ENCODE measurements around the gene PEX16. TPM values are rescaled to one million over a fixed set of nuclear protein-coding genes. Genes with fewer than 3 reads are reported as not detected.
"Not testable (repeated sequence)": the region's sequence is repeated elsewhere in the genome, so short reads cannot be mapped to it uniquely, and the experiment has no call there.

Gene PEX16
- total RNA-seq, 4 donors from 2014 or later = 31.3 to 111 (median 51.9) TPM

GRCh38 chr11:45900175-45900800, 17.4 kb downstream of the PEX16 start:
- TF ChIP-seq POLR2AphosphoS5 (IDR thresholded peaks at IDR 0.05) = peak in 1 of 3 donors; percentile 33
- H3K36me3 ChIP-seq; intact Hi-C loops (cut with DNase I; ENCODE audit: low total_unique reads); DNase-seq; in situ Hi-C loops (cut with MboI; ENCODE audit: low pct_ligation_motif_present in 1 of 4, low pct_unique_long_range_greater_than_20kb in 1 of 4, low sequenced_read_pairs in 3 of 4); H3K9me3 ChIP-seq: not testable (repeated sequence)
- WGBS, 2 donors (ENCODE audit: low coverage in 1 of 2) = 19% methylated on average over 16 of the region's 59 CpGs; no CpG with 5 or more reads in 1 of the 2 donors
- Histone ChIP-seq H3K4me1 (peaks cover 3 to 18% (median 15%) of the 10 kb centered on the region in 4 donors), H3K4me3 (peak overlapping the region; percentile 27 to 58 (median 46)), H3K27ac (peak overlapping the region in 3 of 4 donors; percentile 13 to 53 (median 52)), H3K27me3 (peaks cover 50% of the 10 kb centered on the region)

- DNase-seq = peak; percentile 75
- H3K27ac ChIP-seq = peak overlapping the region; percentile 8 to 54 (median 46)
- in situ Hi-C loops (cut with MboI; ENCODE audit: low pct_ligation_motif_present in 1 of 4, low pct_unique_long_range_greater_than_20kb in 1 of 4, low sequenced_read_pairs in 3 of 4) = no loop called here
- H3K27me3 ChIP-seq = peaks cover 50% of the 10 kb centered on the region
- intact Hi-C loops (cut with DNase I; ENCODE audit: low total_unique reads) = no loop called here
- TF ChIP-seq POLR2AphosphoS5 (IDR thresholded peaks at IDR 0.05) = no peak
- TF ChIP-seq EP300 (IDR thresholded peaks at IDR 0.05; ENCODE audit: low read depth) = no peak
- no peak for TF ChIP-seq CTCF (IDR thresholded peaks at IDR 0.05)
- TF ChIP-seq POLR2A (IDR thresholded peaks at IDR 0.05) = no peak
- WGBS, 2 donors (ENCODE audit: low coverage in 1 of 2) = 0 to 2% methylated on average over 4 to 18 of the region's 62 CpGs
- no peaks in the 10 kb centered on the region for H3K36me3 ChIP-seq
- peaks cover 3 to 18% (median 15%) of the 10 kb centered on the region in 4 donors for H3K4me1 ChIP-seq
- H3K9me3 ChIP-seq = no peaks in the 10 kb centered on the region
- peak overlapping the region; percentile 38 to 58 (median 46) for H3K4me3 ChIP-seq
Measured at GRCh38 chr11:45899448-45900174, 18.1 kb downstream of the PEX16 start.

- WGBS, 2 donors (ENCODE audit: low coverage in 1 of 2) = 16% methylated on average over 3 of the region's 3 CpGs; no CpG with 5 or more reads in 1 of the 2 donors
Measured at GRCh38 chr11:45899086-45899447, 18.6 kb downstream of the PEX16 start.

GRCh38 chr11:45897556-45897955, 20.1 kb downstream of the PEX16 start:
- no peak overlapping the region for H3K27ac ChIP-seq
- H3K9me3 ChIP-seq = no peaks in the 10 kb centered on the region
- no peak for DNase-seq
- H3K36me3 ChIP-seq = no peaks in the 10 kb centered on the region
- WGBS, 2 donors (ENCODE audit: low coverage in 1 of 2) = 84% methylated on average over 6 of the region's 6 CpGs; no CpG with 5 or more reads in 1 of the 2 donors
- TF ChIP-seq POLR2AphosphoS5 (IDR thresholded peaks at IDR 0.05) (no peak), EP300 (IDR thresholded peaks at IDR 0.05; ENCODE audit: low read depth) (no peak), POLR2A (IDR thresholded peaks at IDR 0.05) (no peak), CTCF (IDR thresholded peaks at IDR 0.05) (no peak)
- in situ Hi-C loops (cut with MboI; ENCODE audit: low pct_ligation_motif_present in 1 of 4, low pct_unique_long_range_greater_than_20kb in 1 of 4, low sequenced_read_pairs in 3 of 4) (no loop called here), intact Hi-C loops (cut with DNase I; ENCODE audit: low total_unique reads) (no loop called here)
- H3K4me1 ChIP-seq = peaks cover 3 to 18% (median 15%) of the 10 kb centered on the region in 4 donors
- peaks cover 50% of the 10 kb centered on the region for H3K27me3 ChIP-seq
- no peak overlapping the region for H3K4me3 ChIP-seq

More at GRCh38 chr11:45899086-45899447, 18.6 kb downstream of the PEX16 start:
- in situ Hi-C loops (cut with MboI; ENCODE audit: low pct_ligation_motif_present in 1 of 4, low pct_unique_long_range_greater_than_20kb in 1 of 4, low sequenced_read_pairs in 3 of 4) (no loop called here), intact Hi-C loops (cut with DNase I; ENCODE audit: low total_unique reads) (no loop called here)
- H3K4me1 ChIP-seq = peaks cover 3 to 18% (median 15%) of the 10 kb centered on the region in 4 donors
- peak overlapping the region in 2 of 4 donors; percentile 47 to 58 for H3K4me3 ChIP-seq
- peaks cover 50% of the 10 kb centered on the region for H3K27me3 ChIP-seq
- DNase-seq = no peak
- H3K27ac ChIP-seq = peak overlapping the region; percentile 8 to 54 (median 32)
- TF ChIP-seq EP300 (IDR thresholded peaks at IDR 0.05; ENCODE audit: low read depth) = no peak
- no peak for TF ChIP-seq POLR2A (IDR thresholded peaks at IDR 0.05)
- no peak for TF ChIP-seq POLR2AphosphoS5 (IDR thresholded peaks at IDR 0.05)
- no peak for TF ChIP-seq CTCF (IDR thresholded peaks at IDR 0.05)
- no peaks in the 10 kb centered on the region for H3K36me3 ChIP-seq
- no peaks in the 10 kb centered on the region for H3K9me3 ChIP-seq
